Neural progenitor cell (in vitro differentiated cells): ENCODE measurements around the gene NCKAP1. TPM values are rescaled to one million over a fixed set of nuclear protein-coding genes. Genes with fewer than 3 reads are reported as not detected.
"Not testable (repeated sequence)": the region's sequence is repeated elsewhere in the genome, so short reads cannot be mapped to it uniquely, and the experiment has no call there.

Source experiments
- DNase-seq: peaks from one replicate; pipeline ENCODE4 v3.0.0-alpha.2; 2016; ENCODE audit warnings: low spot score
- H2AFZ ChIP-seq: fragments of 200-600 bp; sonication (generic); replicated peaks from 2 replicates; pipeline ENCODE4 v1.6.1; 2016; ENCODE audit warnings: antibody characterized with exemption
- H3F3A ChIP-seq: fragments of 200-600 bp; sonication (generic); 2 replicates; pipeline ENCODE4 v1.6.1; 2016; ENCODE audit warnings: antibody characterized with exemption, low read depth
- H3K27ac ChIP-seq: fragments of 200-600 bp; sonication (generic); 2 replicates; pipeline ENCODE4 v1.5.1; 2016; ENCODE audit warnings: mild to moderate bottlenecking
- H3K27me3 ChIP-seq: fragments of 200-600 bp; sonication (generic); 2 replicates; pipeline ENCODE4 v1.6.1; 2016; ENCODE audit warnings: mild to moderate bottlenecking, moderate library complexity
- H3K36me3 ChIP-seq: fragments of 200-600 bp; sonication (generic); 2 replicates; pipeline ENCODE4 v1.5.1; 2016
- H3K4me1 ChIP-seq: fragments of 200-600 bp; sonication (generic); 2 replicates; pipeline ENCODE4 v1.6.1; 2016; ENCODE audit warnings: mixed run types
- H3K4me2 ChIP-seq: fragments of 200-600 bp; sonication (generic); 2 replicates; pipeline ENCODE4 v1.6.1; 2016
- H3K4me3 ChIP-seq: fragments of 200-600 bp; sonication (generic); 2 replicates; pipeline ENCODE4 v1.5.1; 2016
- H3K79me2 ChIP-seq: fragments of 200-600 bp; sonication (generic); 2 replicates; pipeline ENCODE4 v1.6.1; 2016; ENCODE audit warnings: low read depth
- H3K9ac ChIP-seq: fragments of 200-600 bp; sonication (generic); 2 replicates; pipeline ENCODE4 v1.6.1; 2016
- H3K9me3 ChIP-seq: fragments of 200-600 bp; sonication (generic); 2 replicates; pipeline ENCODE4 v1.5.1; 2016; ENCODE audit warnings: low read depth
- H4K20me1 ChIP-seq: fragments of 200-600 bp; sonication (generic); 2 replicates; pipeline ENCODE4 v1.6.1; 2016; ENCODE audit warnings: low read depth
- H3K27ac Mint-ChIP-seq: 3 replicates; pipeline ENCODE4 v1.8.0; 2021; ENCODE audit warnings: mixed read lengths
- H3K27me3 Mint-ChIP-seq: 2 replicates; pipeline ENCODE4 v1.8.0; 2022; ENCODE audit warnings: low read depth, mild to moderate bottlenecking, inconsistent platforms, moderate library complexity, mixed read lengths; ENCODE audit not compliant: insufficient read depth
- H3K36me3 Mint-ChIP-seq: 3 replicates; pipeline ENCODE4 v1.8.0; 2021; ENCODE audit warnings: mixed read lengths
- H3K4me1 Mint-ChIP-seq: 3 replicates; pipeline ENCODE4 v1.8.0; 2021; ENCODE audit warnings: mixed read lengths
- H3K4me3 Mint-ChIP-seq: 3 replicates; pipeline ENCODE4 v1.8.0; 2021; ENCODE audit warnings: mild to moderate bottlenecking, moderate library complexity, mixed read lengths
- H3K9me3 Mint-ChIP-seq: 3 replicates; pipeline ENCODE4 v1.8.0; 2020; ENCODE audit warnings: mixed read lengths
- EZH2 ChIP-seq: fragments of 200-600 bp; sonication (generic); IDR thresholded peaks from 2 replicates; pipeline ENCODE4 v1.6.1; 2017; ENCODE audit warnings: antibody characterized with exemption, mild to moderate bottlenecking, moderate library complexity
- EZH2phosphoT487 ChIP-seq: fragments of 200-600 bp; sonication (generic); IDR thresholded peaks from 2 replicates; pipeline ENCODE4 v1.6.1; 2017; ENCODE audit warnings: antibody characterized with exemption
- total RNA-seq: library from RNA; depleted of rRNA; stranded (reverse); fragments of >200 nt; gene quantifications from 2 replicates; pipeline ENCODE4 v1.2.3, GENCODE V29; 2015; ENCODE audit warnings: low replicate concordance
- TF ChIP-seq, protein P1 (sequence below): fragments of 200-600 bp; sonication (generic); IDR thresholded peaks from 2 replicates; pipeline ENCODE4 v1.5.1; 2017; ENCODE audit warnings: antibody characterized with exemption, mild to moderate bottlenecking

Gene NCKAP1
- total RNA-seq, 1 donor from 2014 or later: 164 TPM

DNA sequence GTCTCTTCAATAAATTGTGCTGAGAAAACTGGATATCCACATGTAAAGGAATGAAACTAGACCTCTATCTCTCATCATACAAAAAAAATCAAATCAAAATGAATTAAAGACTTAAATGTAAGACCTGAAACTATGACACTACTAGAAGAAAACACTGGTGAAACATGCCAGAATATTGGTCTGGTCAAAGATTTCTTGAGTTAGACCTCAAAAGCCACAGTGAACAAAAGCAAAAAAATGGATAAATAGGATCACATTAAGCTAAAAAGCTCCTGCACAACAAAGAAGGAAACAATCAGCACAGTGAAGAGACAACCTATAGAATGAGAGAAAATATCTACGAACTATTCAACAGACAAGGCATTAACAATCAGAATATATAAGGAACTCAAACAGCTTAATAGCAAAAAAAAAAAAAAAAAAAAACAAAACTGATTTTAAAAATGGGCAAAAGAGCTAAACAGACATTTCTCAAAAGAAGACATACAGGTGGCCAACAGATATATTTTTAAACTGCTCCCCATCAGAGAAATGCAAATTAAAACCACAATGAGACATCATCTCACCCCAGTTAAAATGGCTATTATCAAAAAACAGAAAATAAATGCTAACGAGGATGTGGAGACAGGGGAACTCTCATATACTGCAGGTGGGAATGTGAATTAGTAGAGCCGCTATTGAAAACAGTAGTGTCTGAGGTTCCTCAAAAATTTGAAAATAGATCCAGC lies 66.3 kb downstream of the NCKAP1 start:
- Mint-ChIP-seq H3K27ac (no peak overlapping the region), H3K4me3 (no peak overlapping the region), H3K36me3 (peaks cover 62% of the 10 kb centered on the region), H3K27me3 (no peaks in the 10 kb centered on the region), H3K9me3 (peaks cover 29% of the 10 kb centered on the region), H3K4me1 (no peaks in the 10 kb centered on the region)
- Histone ChIP-seq H3K36me3 (peaks cover 28% of the 10 kb centered on the region), H3F3A (peaks cover 11% of the 10 kb centered on the region), H3K4me3 (no peak overlapping the region), H3K4me1 (peaks cover 7% of the 10 kb centered on the region), H2AFZ (no peak overlapping the region), H3K27me3 (no peaks in the 10 kb centered on the region), H3K27ac (no peak overlapping the region), H4K20me1 (no peaks in the 10 kb centered on the region), H3K9me3 (peaks cover 6% of the 10 kb centered on the region), H3K79me2 (peaks cover 29% of the 10 kb centered on the region), H3K9ac (no peak overlapping the region), H3K4me2 (no peak overlapping the region)
- no peak for DNase-seq
- TF ChIP-seq EZH2phosphoT487: no peak
- TF ChIP-seq, protein P1, sequence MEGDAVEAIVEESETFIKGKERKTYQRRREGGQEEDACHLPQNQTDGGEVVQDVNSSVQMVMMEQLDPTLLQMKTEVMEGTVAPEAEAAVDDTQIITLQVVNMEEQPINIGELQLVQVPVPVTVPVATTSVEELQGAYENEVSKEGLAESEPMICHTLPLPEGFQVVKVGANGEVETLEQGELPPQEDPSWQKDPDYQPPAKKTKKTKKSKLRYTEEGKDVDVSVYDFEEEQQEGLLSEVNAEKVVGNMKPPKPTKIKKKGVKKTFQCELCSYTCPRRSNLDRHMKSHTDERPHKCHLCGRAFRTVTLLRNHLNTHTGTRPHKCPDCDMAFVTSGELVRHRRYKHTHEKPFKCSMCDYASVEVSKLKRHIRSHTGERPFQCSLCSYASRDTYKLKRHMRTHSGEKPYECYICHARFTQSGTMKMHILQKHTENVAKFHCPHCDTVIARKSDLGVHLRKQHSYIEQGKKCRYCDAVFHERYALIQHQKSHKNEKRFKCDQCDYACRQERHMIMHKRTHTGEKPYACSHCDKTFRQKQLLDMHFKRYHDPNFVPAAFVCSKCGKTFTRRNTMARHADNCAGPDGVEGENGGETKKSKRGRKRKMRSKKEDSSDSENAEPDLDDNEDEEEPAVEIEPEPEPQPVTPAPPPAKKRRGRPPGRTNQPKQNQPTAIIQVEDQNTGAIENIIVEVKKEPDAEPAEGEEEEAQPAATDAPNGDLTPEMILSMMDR: no peak
- TF ChIP-seq EZH2: no peak

GRCh38 chr2:182970486-182970885 lies 67.8 kb downstream of the NCKAP1 start:
- H3K9me3 ChIP-seq: peaks cover 6% of the 10 kb centered on the region
- DNase-seq: no peak
- Mint-ChIP-seq H3K4me3 (no peak overlapping the region), H3K36me3 (peaks cover 69% of the 10 kb centered on the region), H3K4me1 (no peaks in the 10 kb centered on the region), H3K27ac (no peak overlapping the region), H3K9me3 (peaks cover 29% of the 10 kb centered on the region), H3K27me3 (no peaks in the 10 kb centered on the region)
- no peaks in the 10 kb centered on the region for H4K20me1 ChIP-seq
- TF ChIP-seq, protein P1: no peak
- TF ChIP-seq EZH2: no peak
- TF ChIP-seq EZH2phosphoT487: no peak
- H3K4me3 ChIP-seq: no peak overlapping the region
- H3K27me3 ChIP-seq: no peaks in the 10 kb centered on the region
- H3K36me3 ChIP-seq: peaks cover 23% of the 10 kb centered on the region
- H3K27ac ChIP-seq: no peak overlapping the region
- no peak overlapping the region for H3K9ac ChIP-seq
- no peak overlapping the region for H3K4me2 ChIP-seq
- H3F3A ChIP-seq: peaks cover 11% of the 10 kb centered on the region
- H3K79me2 ChIP-seq: peaks cover 29% of the 10 kb centered on the region
- peaks cover 7% of the 10 kb centered on the region for H3K4me1 ChIP-seq
- H2AFZ ChIP-seq: no peak overlapping the region

DNA sequence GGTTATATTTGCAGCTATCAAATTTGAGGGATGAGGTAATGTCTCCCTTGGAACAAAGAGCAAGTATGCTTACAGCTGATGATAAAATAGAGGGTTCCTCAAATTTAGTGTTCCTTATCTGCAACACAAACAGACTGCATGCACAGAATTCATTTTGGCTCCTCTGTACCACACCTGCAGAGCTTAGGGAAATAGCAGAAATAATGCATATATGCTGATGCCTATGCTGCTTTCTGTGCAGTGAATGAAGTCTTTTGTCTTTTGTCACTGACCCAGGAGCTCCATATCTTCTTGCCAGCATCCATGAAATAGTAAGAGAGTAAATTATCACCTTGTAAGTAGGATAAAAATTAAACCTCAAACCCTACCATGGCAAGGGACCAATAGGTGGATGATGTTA lies 69.8 kb downstream of the NCKAP1 start:
- peaks cover 29% of the 10 kb centered on the region for H3K79me2 ChIP-seq
- no peak overlapping the region for H3K27ac Mint-ChIP-seq
- TF ChIP-seq, protein P1: no peak
- TF ChIP-seq EZH2phosphoT487: no peak
- no peak for TF ChIP-seq EZH2

GRCh38 chr2:182966356-182966755 lies 71.9 kb downstream of the NCKAP1 start:
- H3K4me3 Mint-ChIP-seq, H3K27ac Mint-ChIP-seq, H3K9me3 ChIP-seq, H3K4me3 ChIP-seq, H3K27me3 ChIP-seq, H3K4me1 Mint-ChIP-seq, H3K4me1 ChIP-seq, H3K9ac ChIP-seq, H3K4me2 ChIP-seq, H3K27ac ChIP-seq, DNase-seq, H3F3A ChIP-seq, H2AFZ ChIP-seq, H4K20me1 ChIP-seq, H3K27me3 Mint-ChIP-seq: not testable (repeated sequence)
- Histone ChIP-seq H3K36me3 (peaks cover 13% of the 10 kb centered on the region), H3K79me2 (peaks cover 13% of the 10 kb centered on the region)
- H3K36me3 Mint-ChIP-seq: peaks cover 52% of the 10 kb centered on the region
- H3K9me3 Mint-ChIP-seq: peaks cover 19% of the 10 kb centered on the region

More for the DNA sequence above, 69.8 kb downstream of the NCKAP1 start:
- Mint-ChIP-seq H3K4me3 (no peak overlapping the region), H3K4me1 (no peaks in the 10 kb centered on the region), H3K36me3 (peaks cover 63% of the 10 kb centered on the region), H3K9me3 (peaks cover 29% of the 10 kb centered on the region), H3K27me3 (no peaks in the 10 kb centered on the region)
- Histone ChIP-seq H3K9ac (no peak overlapping the region), H3K4me2 (no peak overlapping the region), H3K36me3 (peaks cover 19% of the 10 kb centered on the region), H3K27me3 (no peaks in the 10 kb centered on the region), H3K27ac (no peak overlapping the region), H4K20me1 (no peaks in the 10 kb centered on the region), H3F3A (no peaks in the 10 kb centered on the region), H3K9me3 (peaks cover 6% of the 10 kb centered on the region), H2AFZ (no peak overlapping the region), H3K4me3 (no peak overlapping the region), H3K4me1 (no peaks in the 10 kb centered on the region)
- no peak for DNase-seq
